HEK293T (cell line): ENCODE results near the gene CDH4.

Experiments used
- CTCF ChIA-PET: fragments of 350-600 bp; formaldehyde crosslinking; extraction: SDS; loops from one replicate; lab custom pipeline; 2021; ENCODE audit warnings: antibody characterized with exemption, inconsistent platforms; lab: Yijun Ruan, JAX
- POLR2A ChIA-PET: fragments of 350-600 bp; formaldehyde crosslinking; extraction: SDS; loops from one replicate; lab custom pipeline; 2020; ENCODE audit warnings: antibody characterized with exemption, inconsistent platforms; lab: Yijun Ruan, JAX
- DNase-seq: peaks from one replicate; pipeline ENCODE4 v3.0.0; 2012; ENCODE audit warnings: mixed read lengths; ENCODE audit errors: extremely low spot score
- ARNT ChIP-seq: fragments of 450-650 bp; IDR thresholded peaks from 2 replicates; pipeline ENCODE4 v1.6.1; 2017; ENCODE audit warnings: mild to moderate bottlenecking
- BHLHE40 ChIP-seq: fragments of 450-650 bp; IDR thresholded peaks from 2 replicates; pipeline ENCODE4 v1.6.1; 2016; ENCODE audit warnings: mild to moderate bottlenecking, moderate library complexity, borderline replicate concordance
- CTBP1 ChIP-seq: fragments of 450-650 bp; IDR thresholded peaks from 2 replicates; pipeline ENCODE4 v1.6.1; 2016; ENCODE audit warnings: borderline replicate concordance
- ELF4 ChIP-seq: fragments of 450-650 bp; IDR thresholded peaks from 2 replicates; pipeline ENCODE4 v1.6.1; 2017; ENCODE audit warnings: antibody characterized with exemption
- FOXA1 ChIP-seq: fragments of 450-650 bp; IDR thresholded peaks from 2 replicates; pipeline ENCODE4 v1.6.1; 2016; ENCODE audit warnings: mild to moderate bottlenecking
- FOXK2 ChIP-seq: fragments of 450-650 bp; IDR thresholded peaks from 2 replicates; pipeline ENCODE4 v1.6.1; 2016; ENCODE audit warnings: mild to moderate bottlenecking
- FOXM1 ChIP-seq: fragments of 450-650 bp; IDR thresholded peaks from 2 replicates; pipeline ENCODE4 v1.6.1; 2017; ENCODE audit warnings: mild to moderate bottlenecking, borderline replicate concordance
- HDGF ChIP-seq: fragments of 450-650 bp; IDR thresholded peaks from 2 replicates; pipeline ENCODE4 v1.6.1; 2017; ENCODE audit warnings: antibody characterized with exemption, borderline replicate concordance
- L3MBTL2 ChIP-seq: fragments of 450-650 bp; conservative IDR thresholded peaks from 2 replicates; pipeline ENCODE4 v1.6.1; 2016; ENCODE audit warnings: mild to moderate bottlenecking
- LEF1 ChIP-seq: fragments of 450-650 bp; IDR thresholded peaks from 2 replicates; pipeline ENCODE4 v1.6.1; 2017; ENCODE audit warnings: mild to moderate bottlenecking, borderline replicate concordance
- NFRKB ChIP-seq: fragments of 450-650 bp; IDR thresholded peaks from 2 replicates; pipeline ENCODE4 v1.6.1; 2016; ENCODE audit warnings: mild to moderate bottlenecking, moderate library complexity
- SP1 ChIP-seq: fragments of 450-650 bp; IDR thresholded peaks from 2 replicates; pipeline ENCODE4 v1.6.1; 2017
- SUZ12 ChIP-seq: fragments of 450-650 bp; IDR thresholded peaks from 2 replicates; pipeline ENCODE4 v1.6.1; 2016; ENCODE audit warnings: mild to moderate bottlenecking
- TARDBP ChIP-seq: fragments of 450-650 bp; IDR thresholded peaks from 2 replicates; pipeline ENCODE4 v1.6.1; 2016
- ZNF384 ChIP-seq: fragments of 450-650 bp; IDR thresholded peaks from 2 replicates; pipeline ENCODE4 v1.6.1; 2016
- TF ChIP-seq, protein P1 (sequence below): fragments of 450-650 bp; IDR thresholded peaks from 2 replicates; pipeline ENCODE4 v1.6.1; 2016

The CDH4 gene

GRCh38 chr20:61443443-61444126 lies 191.5 kb downstream of the CDH4 start:
- TF ChIP-seq HDGF: no peak
- TF ChIP-seq L3MBTL2: no peak
- TF ChIP-seq SUZ12: no peak
- no peak for TF ChIP-seq CTBP1
- no peak for TF ChIP-seq ZNF384
- no peak for TF ChIP-seq FOXA1
- TF ChIP-seq TARDBP: no peak
- TF ChIP-seq ARNT: no peak
- no peak for TF ChIP-seq ELF4
- TF ChIP-seq FOXM1: no peak
- DNase-seq: no peak
- CTCF ChIA-PET: no interaction called here
- POLR2A ChIA-PET: no interaction called here

GRCh38 chr20:61444637-61445036 lies 192.6 kb downstream of the CDH4 start:
- TF ChIP-seq SUZ12 (no peak), FOXA1 (no peak)
- ChIA-PET POLR2A (no interaction called here), CTCF (no interaction called here)

GRCh38 chr20:61445138-61445537 lies 193.1 kb downstream of the CDH4 start:
- no peak for DNase-seq
- CTCF ChIA-PET: no interaction called here

More at GRCh38 chr20:61444637-61445036, 192.6 kb downstream of the CDH4 start:
- no peak for DNase-seq

GRCh38 chr20:61445741-61446140 lies 193.7 kb downstream of the CDH4 start:
- TF ChIP-seq L3MBTL2: no peak

More at GRCh38 chr20:61445138-61445537, 193.1 kb downstream of the CDH4 start:
- no peak for TF ChIP-seq ELF4
- no peak for TF ChIP-seq TARDBP
- POLR2A ChIA-PET: no interaction called here

GRCh38 chr20:61447952-61448351 lies 195.9 kb downstream of the CDH4 start:
- ChIA-PET POLR2A (no interaction called here), CTCF (no interaction called here)
- TF ChIP-seq ELF4: no peak
- no peak for TF ChIP-seq L3MBTL2
- TF ChIP-seq ARNT: no peak
- no peak for TF ChIP-seq LEF1
- no peak for TF ChIP-seq HDGF
- TF ChIP-seq FOXA1: no peak
- TF ChIP-seq TARDBP: no peak
- TF ChIP-seq CTBP1: no peak
- no peak for TF ChIP-seq BHLHE40
- TF ChIP-seq, protein P1, sequence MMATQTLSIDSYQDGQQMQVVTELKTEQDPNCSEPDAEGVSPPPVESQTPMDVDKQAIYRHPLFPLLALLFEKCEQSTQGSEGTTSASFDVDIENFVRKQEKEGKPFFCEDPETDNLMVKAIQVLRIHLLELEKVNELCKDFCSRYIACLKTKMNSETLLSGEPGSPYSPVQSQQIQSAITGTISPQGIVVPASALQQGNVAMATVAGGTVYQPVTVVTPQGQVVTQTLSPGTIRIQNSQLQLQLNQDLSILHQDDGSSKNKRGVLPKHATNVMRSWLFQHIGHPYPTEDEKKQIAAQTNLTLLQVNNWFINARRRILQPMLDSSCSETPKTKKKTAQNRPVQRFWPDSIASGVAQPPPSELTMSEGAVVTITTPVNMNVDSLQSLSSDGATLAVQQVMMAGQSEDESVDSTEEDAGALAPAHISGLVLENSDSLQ: no peak
- TF ChIP-seq SP1: no peak
- TF ChIP-seq FOXM1: no peak
- no peak for TF ChIP-seq FOXK2
- TF ChIP-seq SUZ12: no peak
- no peak for TF ChIP-seq ZNF384
- no peak for TF ChIP-seq NFRKB
- no peak for DNase-seq

More at GRCh38 chr20:61445741-61446140, 193.7 kb downstream of the CDH4 start:
- DNase-seq: no peak
- POLR2A ChIA-PET: no interaction called here
- CTCF ChIA-PET: no interaction called here

GRCh38 chr20:61448386-61448785 lies 196.3 kb downstream of the CDH4 start:
- TF ChIP-seq HDGF (no peak), SP1 (no peak), ZNF384 (no peak), TARDBP (no peak), CTBP1 (no peak), ARNT (no peak), L3MBTL2 (no peak), BHLHE40 (no peak), NFRKB (no peak), ELF4 (no peak), SUZ12 (no peak), FOXK2 (no peak), FOXM1 (no peak), FOXA1 (no peak), LEF1 (no peak)
- TF ChIP-seq, protein P1: no peak
- CTCF ChIA-PET: no interaction called here
- POLR2A ChIA-PET: no interaction called here
- DNase-seq: no peak

DNA sequence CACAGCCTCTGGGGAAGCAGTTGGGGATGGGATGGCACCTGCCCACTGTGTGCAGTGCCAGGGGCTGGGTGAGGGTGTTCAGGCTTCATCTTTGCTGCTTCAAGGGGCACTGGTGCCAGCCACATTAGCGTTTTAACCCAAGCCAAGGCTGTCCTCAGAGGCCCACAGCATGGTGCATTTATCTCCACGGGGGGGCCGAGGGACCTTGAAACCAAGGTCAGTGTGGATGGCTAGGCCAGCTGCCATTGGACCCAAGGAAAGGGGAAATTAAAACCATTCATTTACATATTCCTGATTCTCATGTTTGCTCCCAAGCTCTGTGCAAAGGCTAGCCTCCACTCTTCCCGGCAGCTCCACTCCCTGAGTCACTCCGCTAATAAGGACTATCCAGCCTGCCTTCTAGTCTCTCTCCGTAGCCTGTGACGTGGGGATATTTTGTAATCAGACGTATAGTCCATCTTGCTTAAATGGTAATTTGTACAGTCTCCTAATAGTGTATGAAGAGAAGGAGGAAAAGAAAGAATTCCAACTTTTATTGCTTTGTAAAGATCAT lies 197.1 kb downstream of the CDH4 start:
- no peak for TF ChIP-seq ZNF384
- TF ChIP-seq FOXK2: no peak
- TF ChIP-seq ELF4: no peak
- no peak for TF ChIP-seq SP1
- ChIA-PET CTCF (no interaction called here), POLR2A (no interaction called here)
- DNase-seq: no peak

DNA sequence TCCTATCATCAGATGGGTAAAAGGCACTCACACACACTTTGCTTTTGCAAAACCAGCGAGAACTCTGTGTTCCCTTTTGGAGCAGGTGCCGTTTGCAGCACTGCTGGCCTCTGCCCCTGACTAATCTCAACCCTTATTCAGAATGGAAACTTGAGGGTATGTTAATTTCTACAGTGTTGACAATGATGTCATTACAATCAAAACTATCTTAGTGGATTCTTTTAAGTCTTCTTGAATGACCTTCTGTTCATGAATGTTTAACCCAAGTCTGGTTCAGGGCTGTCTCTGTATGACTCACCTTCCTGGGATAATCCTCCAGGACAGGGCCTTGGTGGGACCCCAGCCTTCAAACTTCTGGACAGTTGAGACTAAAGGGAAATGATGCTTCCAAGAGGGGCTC lies 197.9 kb downstream of the CDH4 start:
- TF ChIP-seq FOXK2 (no peak), FOXM1 (no peak), FOXA1 (no peak), LEF1 (no peak), TARDBP (no peak), ELF4 (no peak), NFRKB (no peak), CTBP1 (no peak), HDGF (no peak), ARNT (no peak), SP1 (no peak), BHLHE40 (no peak), L3MBTL2 (no peak), ZNF384 (no peak), SUZ12 (no peak)
- TF ChIP-seq, protein P1: no peak
- DNase-seq: no peak
- CTCF ChIA-PET: no interaction called here
- POLR2A ChIA-PET: no interaction called here
